SK-N-MC (cell line): ENCODE data around the gene SUMO4.

Experiments used
- EZH2 ChIP-seq: fragments of 200-600 bp; sonication (generic); IDR thresholded peaks from one replicate; pipeline ENCODE4 v1.6.1; 2017; ENCODE audit warnings: antibody characterized with exemption
- POLR2AphosphoS5 ChIP-seq: IDR thresholded peaks from 2 replicates; pipeline ENCODE4 v1.6.1; 2012; ENCODE audit warnings: mild to moderate bottlenecking, low read depth, low read length, borderline replicate concordance

DNA sequence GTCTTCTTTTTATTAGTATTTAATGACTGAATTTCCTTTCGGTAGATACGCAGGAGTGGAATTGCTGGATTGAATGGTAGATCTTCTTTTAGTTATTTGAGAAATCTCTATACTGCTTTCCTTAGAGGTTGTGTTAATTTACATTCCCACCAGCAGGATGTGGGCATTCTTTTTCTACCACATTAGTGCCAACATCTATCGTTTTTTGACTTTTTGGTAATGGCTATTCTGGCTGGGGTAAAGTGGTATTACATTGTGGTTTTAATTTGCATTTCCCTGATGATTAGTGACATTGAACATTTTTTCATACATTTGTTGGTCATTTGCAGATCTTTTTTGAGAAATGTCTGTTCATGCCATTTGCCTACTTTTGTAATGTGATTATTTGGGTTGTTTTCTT, 37.1 kb downstream of the SUMO4 start:
- TF ChIP-seq EZH2 (no peak), POLR2AphosphoS5 (no peak)
